HepG2 (cell line): ENCODE measurements around the gene BPI. TPM values are rescaled to one million over a fixed set of nuclear protein-coding genes. Genes with fewer than 3 reads are reported as not detected.
A peak's percentile ranks its signal among the peaks of the same experiment; 100 is the strongest.

ENCODE experiments used
- BORCS8-MEF2B ChIP-seq: sonication (generic); formaldehyde crosslinking; IDR thresholded peaks from 2 replicates; pipeline ENCODE4 v1.8.0; 2022; ENCODE audit warnings: mild to moderate bottlenecking, missing genetic modification reagents
- BRD4 ChIP-seq: sonication (generic); formaldehyde crosslinking; IDR thresholded peaks from 2 replicates; pipeline ENCODE4 v1.4.0; 2020; ENCODE audit warnings: missing genetic modification reagents
- DR1 ChIP-seq: sonication (generic); formaldehyde crosslinking; IDR thresholded peaks from 2 replicates; pipeline ENCODE4 v1.8.0; 2021; ENCODE audit warnings: mild to moderate bottlenecking, missing genetic modification reagents, inconsistent platforms
- GTF2F1 ChIP-seq: fragments of 150-350 bp; IDR thresholded peaks from 2 replicates; pipeline ENCODE4 v1.6.1; 2014; ENCODE audit warnings: low read length
- HNF4A ChIP-seq: sonication (generic); formaldehyde crosslinking; IDR thresholded peaks from 2 replicates; pipeline ENCODE4 v1.4.0; 2020; ENCODE audit warnings: missing genetic modification reagents
- MED1 ChIP-seq: sonication (generic); formaldehyde crosslinking; IDR thresholded peaks from 2 replicates; pipeline ENCODE4 v1.4.0; 2020; ENCODE audit warnings: missing genetic modification reagents
- MYNN ChIP-seq: sonication (generic); formaldehyde crosslinking; IDR thresholded peaks from 2 replicates; pipeline ENCODE4 v1.4.0; 2020; ENCODE audit warnings: mild to moderate bottlenecking, low read depth, missing genetic modification reagents
- NFKBIZ ChIP-seq: IDR thresholded peaks from 2 replicates; pipeline ENCODE4 v1.6.1; 2018; ENCODE audit warnings: missing genetic modification reagents, missing compliant biosample characterization
- RXRA ChIP-seq: sonication (generic); formaldehyde crosslinking; IDR thresholded peaks from 2 replicates; pipeline ENCODE4 v1.5.1; 2020; ENCODE audit warnings: missing genetic modification reagents
- ZBTB3 ChIP-seq: sonication (generic); formaldehyde crosslinking; IDR thresholded peaks from 2 replicates; pipeline ENCODE4 v1.4.0; 2020; ENCODE audit warnings: low read depth, mild to moderate bottlenecking, moderate library complexity, missing genetic modification reagents, borderline replicate concordance
- ZNF224 ChIP-seq: sonication (generic); formaldehyde crosslinking; IDR thresholded peaks from 2 replicates; pipeline ENCODE4 v1.5.0; 2020; ENCODE audit warnings: mild to moderate bottlenecking, missing genetic modification reagents
- ZNF292 ChIP-seq: sonication (generic); formaldehyde crosslinking; IDR thresholded peaks from 2 replicates; pipeline ENCODE4 v1.8.1; 2022; ENCODE audit warnings: mild to moderate bottlenecking, low read depth, missing genetic modification reagents, borderline replicate concordance
- ZNF326 ChIP-seq: sonication (generic); formaldehyde crosslinking; IDR thresholded peaks from 2 replicates; pipeline ENCODE4 v1.4.0; 2020; ENCODE audit warnings: missing genetic modification reagents, borderline replicate concordance
- ZNF782 ChIP-seq: sonication (generic); formaldehyde crosslinking; IDR thresholded peaks from 2 replicates; pipeline ENCODE4 v1.4.0; 2020; ENCODE audit warnings: missing genetic modification reagents, mild to moderate bottlenecking, borderline replicate concordance
- polyA plus RNA-seq, 8 experiments: library from polyadenylated mRNA; depleted of rRNA in 3 of 8; stranded (reverse) in 7 of 8; unstranded in 1 of 8; fragments of >200 nt; fragmentation: Illumina TruSeq in 4 of 8; extraction: Trizol in 4 of 8; gene quantifications; 2 replicates each; pipeline versions ENCODE4 v1.2.1 to v1.2.3, GENCODE V29; 2011 to 2016; ENCODE audit warnings: low read depth in 4 of 8, missing spikeins in 1 of 8, mixed read lengths in 1 of 8; ENCODE audit not compliant: insufficient read depth in 1 of 8
- total RNA-seq, 5 experiments: library from RNA; depleted of rRNA; stranded (reverse); fragments of >200 nt; fragmentation: Illumina TruSeq; extraction: Trizol; gene quantifications; 2 replicates each; pipeline ENCODE4 v1.2.3, GENCODE V29; 2016; ENCODE audit warnings: low read depth in 1 of 5
- TF ChIP-seq, protein P1 (sequence below): sonication (generic); formaldehyde crosslinking; IDR thresholded peaks from 2 replicates; pipeline ENCODE4 v1.4.0; 2020; ENCODE audit warnings: mild to moderate bottlenecking, low read depth, missing genetic modification reagents
- TF ChIP-seq, protein P2 (sequence below): sonication (generic); formaldehyde crosslinking; IDR thresholded peaks from 2 replicates; pipeline ENCODE4 v1.8.1; 2022; ENCODE audit warnings: low read depth, mild to moderate bottlenecking, missing genetic modification reagents
- TF ChIP-seq, protein P3 (sequence below): sonication (generic); formaldehyde crosslinking; IDR thresholded peaks from 2 replicates; pipeline ENCODE4 v1.8.0; 2022; ENCODE audit warnings: mild to moderate bottlenecking, missing genetic modification reagents, borderline replicate concordance
- TF ChIP-seq, protein P4 (sequence below): sonication (generic); formaldehyde crosslinking; IDR thresholded peaks from 2 replicates; pipeline ENCODE4 v1.5.1; 2020; ENCODE audit warnings: mild to moderate bottlenecking, missing genetic modification reagents
- TF ChIP-seq, protein P5 (sequence below): sonication (generic); formaldehyde crosslinking; IDR thresholded peaks from 2 replicates; pipeline ENCODE4 v1.4.0; 2020; ENCODE audit warnings: missing genetic modification reagents; ENCODE audit errors: not compliant biosample characterization

BPI gene
- total and polyA plus RNA-seq, 2 of the 13 experiments (the other 11 are each of a cell fraction or from before 2014, with no cell fraction given): not detected

DNA sequence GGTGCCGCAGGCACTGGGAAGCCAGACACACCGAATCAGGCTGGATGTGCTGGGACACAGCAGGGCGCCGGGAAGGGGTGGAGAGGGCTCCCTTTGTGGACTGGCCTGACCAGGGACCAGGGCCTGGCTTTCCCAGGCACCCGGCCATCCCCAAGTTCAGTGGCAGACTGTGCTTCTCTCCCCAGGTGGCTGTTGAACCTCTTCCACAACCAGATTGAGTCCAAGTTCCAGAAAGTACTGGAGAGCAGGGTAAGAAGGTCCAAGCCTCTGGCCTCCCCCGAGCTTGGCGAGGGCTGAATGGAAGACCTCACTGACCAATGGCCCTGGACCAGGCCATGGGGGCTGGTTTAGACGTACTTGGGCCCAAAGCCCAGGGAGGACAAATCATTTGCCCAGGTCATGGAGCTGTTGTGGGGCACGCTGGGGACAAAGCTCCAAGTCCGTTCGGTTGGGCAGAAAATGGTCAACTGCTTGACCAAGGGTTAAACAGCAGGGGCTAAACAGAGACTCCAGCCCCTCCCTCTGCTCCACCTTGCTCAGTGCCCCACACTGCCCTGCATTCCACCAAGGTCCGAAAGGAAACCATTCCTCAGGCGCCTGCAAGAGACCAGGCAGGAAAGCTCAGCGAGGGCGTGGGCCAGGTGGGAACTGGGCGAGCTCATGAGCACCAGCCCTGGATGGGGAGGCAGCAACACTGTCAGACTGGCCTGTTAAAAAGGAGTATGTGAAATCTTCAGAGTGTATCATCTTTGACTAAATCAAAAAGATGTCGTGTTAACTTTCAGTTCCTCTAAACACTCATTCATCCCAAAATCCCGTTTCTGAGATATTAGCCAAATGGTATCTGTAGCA lies 51.4 kb downstream of the BPI start (continued):
- TF ChIP-seq ZNF326 (CRISPR knock-in tag) (no peak), ZNF292 (CRISPR knock-in tag) (peak; percentile 14; the same call in 1 of the 2 replicates), ZBTB3 (CRISPR knock-in tag) (no peak), ZNF782 (CRISPR knock-in tag) (0 out of 2 replicates have a peak, but pooled peaks have one; percentile 58), HNF4A (CRISPR knock-in tag) (peak; percentile 72), GTF2F1 (no peak), BORCS8-MEF2B (CRISPR knock-in tag) (peak; percentile 41; the same call in 1 of the 2 replicates), MED1 (CRISPR knock-in tag) (no peak), BRD4 (CRISPR knock-in tag) (no peak), RXRA (CRISPR knock-in tag) (peak; percentile 58; the same call in 1 of the 2 replicates), ZNF224 (CRISPR knock-in tag) (no peak), DR1 (CRISPR knock-in tag) (no peak), NFKBIZ (CRISPR knock-in tag) (no peak), MYNN (CRISPR knock-in tag) (no peak)
- TF ChIP-seq, protein P1, sequence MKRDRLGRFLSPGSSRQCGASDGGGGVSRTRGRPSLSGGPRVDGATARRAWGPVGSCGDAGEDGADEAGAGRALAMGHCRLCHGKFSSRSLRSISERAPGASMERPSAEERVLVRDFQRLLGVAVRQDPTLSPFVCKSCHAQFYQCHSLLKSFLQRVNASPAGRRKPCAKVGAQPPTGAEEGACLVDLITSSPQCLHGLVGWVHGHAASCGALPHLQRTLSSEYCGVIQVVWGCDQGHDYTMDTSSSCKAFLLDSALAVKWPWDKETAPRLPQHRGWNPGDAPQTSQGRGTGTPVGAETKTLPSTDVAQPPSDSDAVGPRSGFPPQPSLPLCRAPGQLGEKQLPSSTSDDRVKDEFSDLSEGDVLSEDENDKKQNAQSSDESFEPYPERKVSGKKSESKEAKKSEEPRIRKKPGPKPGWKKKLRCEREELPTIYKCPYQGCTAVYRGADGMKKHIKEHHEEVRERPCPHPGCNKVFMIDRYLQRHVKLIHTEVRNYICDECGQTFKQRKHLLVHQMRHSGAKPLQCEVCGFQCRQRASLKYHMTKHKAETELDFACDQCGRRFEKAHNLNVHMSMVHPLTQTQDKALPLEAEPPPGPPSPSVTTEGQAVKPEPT: peak; percentile 33; the same call in 1 of the 2 replicates
- TF ChIP-seq, protein P2, sequence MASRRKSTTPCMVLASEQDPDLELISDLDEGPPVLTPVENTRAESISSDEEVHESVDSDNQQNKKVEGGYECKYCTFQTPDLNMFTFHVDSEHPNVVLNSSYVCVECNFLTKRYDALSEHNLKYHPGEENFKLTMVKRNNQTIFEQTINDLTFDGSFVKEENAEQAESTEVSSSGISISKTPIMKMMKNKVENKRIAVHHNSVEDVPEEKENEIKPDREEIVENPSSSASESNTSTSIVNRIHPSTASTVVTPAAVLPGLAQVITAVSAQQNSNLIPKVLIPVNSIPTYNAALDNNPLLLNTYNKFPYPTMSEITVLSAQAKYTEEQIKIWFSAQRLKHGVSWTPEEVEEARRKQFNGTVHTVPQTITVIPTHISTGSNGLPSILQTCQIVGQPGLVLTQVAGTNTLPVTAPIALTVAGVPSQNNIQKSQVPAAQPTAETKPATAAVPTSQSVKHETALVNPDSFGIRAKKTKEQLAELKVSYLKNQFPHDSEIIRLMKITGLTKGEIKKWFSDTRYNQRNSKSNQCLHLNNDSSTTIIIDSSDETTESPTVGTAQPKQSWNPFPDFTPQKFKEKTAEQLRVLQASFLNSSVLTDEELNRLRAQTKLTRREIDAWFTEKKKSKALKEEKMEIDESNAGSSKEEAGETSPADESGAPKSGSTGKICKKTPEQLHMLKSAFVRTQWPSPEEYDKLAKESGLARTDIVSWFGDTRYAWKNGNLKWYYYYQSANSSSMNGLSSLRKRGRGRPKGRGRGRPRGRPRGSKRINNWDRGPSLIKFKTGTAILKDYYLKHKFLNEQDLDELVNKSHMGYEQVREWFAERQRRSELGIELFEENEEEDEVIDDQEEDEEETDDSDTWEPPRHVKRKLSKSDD (CRISPR knock-in tag): no peak
- TF ChIP-seq, protein P3, sequence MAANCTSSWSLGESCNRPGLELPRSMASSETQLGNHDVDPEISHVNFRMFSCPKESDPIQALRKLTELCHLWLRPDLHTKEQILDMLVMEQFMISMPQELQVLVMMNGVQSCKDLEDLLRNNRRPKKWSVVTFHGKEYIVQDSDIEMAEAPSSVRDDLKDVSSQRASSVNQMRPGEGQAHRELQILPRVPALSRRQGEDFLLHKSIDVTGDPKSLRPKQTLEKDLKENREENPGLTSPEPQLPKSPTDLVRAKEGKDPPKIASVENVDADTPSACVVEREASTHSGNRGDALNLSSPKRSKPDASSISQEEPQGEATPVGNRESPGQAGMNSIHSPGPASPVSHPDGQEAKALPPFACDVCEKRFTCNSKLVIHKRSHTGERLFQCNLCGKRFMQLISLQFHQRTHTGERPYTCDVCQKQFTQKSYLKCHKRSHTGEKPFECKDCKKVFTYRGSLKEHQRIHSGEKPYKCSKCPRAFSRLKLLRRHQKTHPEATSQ (CRISPR knock-in tag): no peak
- TF ChIP-seq, protein P4, sequence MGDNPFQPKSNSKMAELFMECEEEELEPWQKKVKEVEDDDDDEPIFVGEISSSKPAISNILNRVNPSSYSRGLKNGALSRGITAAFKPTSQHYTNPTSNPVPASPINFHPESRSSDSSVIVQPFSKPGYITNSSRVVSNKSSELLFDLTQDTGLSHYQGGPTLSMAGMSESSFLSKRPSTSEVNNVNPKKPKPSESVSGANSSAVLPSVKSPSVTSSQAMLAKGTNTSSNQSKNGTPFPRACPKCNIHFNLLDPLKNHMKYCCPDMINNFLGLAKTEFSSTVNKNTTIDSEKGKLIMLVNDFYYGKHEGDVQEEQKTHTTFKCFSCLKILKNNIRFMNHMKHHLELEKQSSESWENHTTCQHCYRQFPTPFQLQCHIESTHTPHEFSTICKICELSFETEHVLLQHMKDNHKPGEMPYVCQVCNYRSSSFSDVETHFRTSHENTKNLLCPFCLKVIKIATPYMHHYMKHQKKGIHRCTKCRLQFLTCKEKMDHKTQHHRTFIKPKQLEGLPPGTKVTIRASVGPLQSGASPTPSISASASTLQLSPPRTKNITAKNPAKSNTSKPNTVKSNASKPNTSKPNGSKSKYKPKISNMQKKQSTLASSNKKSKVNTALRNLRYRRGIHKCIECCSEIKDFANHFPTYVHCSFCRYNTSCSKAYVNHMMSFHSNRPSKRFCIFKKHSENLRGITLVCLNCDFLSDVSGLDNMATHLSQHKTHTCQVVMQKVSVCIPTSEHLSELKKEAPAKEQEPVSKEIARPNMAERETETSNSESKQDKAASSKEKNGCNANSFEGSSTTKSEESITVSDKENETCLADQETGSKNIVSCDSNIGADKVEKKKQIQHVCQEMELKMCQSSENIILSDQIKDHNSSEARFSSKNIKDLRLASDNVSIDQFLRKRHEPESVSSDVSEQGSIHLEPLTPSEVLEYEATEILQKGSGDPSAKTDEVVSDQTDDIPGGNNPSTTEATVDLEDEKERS (CRISPR knock-in tag): no peak
- TF ChIP-seq, protein P5, sequence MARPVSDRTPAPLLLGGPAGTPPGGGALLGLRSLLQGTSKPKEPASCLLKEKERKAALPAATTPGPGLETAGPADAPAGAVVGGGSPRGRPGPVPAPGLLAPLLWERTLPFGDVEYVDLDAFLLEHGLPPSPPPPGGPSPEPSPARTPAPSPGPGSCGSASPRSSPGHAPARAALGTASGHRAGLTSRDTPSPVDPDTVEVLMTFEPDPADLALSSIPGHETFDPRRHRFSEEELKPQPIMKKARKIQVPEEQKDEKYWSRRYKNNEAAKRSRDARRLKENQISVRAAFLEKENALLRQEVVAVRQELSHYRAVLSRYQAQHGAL: no peak
